HG03342 (cell line): Measurements from ENCODE around the gene KIFAP3.
"Not testable (repeated sequence)": the region's sequence is repeated elsewhere in the genome, so short reads cannot be mapped to it uniquely, and the experiment has no call there.

ENCODE experiments used
- ATAC-seq: cut with Tn5 transposase; IDR thresholded peaks from one replicate; pipeline ENCODE4 v1.9.1; 2021; ENCODE audit warnings: mild to moderate bottlenecking, moderate library complexity; ENCODE audit not compliant: unreplicated experiment

KIFAP3 gene

DNA sequence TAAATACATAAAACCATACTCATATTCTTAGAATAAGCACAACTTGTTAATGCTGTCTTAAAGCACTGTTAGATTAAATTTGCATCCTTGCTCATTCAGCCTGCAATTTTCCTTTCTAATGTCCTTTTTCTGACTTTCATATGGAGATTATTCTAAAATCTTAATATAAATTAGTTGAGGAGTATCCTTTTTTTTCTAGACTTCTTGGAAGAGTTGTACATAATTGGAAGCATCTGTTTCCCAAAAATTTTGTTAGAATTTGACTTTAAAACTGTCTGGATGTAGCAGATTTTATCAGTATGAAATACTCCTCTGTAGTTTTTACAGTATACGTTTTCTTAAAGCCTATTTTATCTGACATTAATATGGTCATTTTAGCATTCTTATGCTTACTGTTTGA is 9.7 kb downstream of the KIFAP3 start:
- ATAC-seq, result no peak

DNA sequence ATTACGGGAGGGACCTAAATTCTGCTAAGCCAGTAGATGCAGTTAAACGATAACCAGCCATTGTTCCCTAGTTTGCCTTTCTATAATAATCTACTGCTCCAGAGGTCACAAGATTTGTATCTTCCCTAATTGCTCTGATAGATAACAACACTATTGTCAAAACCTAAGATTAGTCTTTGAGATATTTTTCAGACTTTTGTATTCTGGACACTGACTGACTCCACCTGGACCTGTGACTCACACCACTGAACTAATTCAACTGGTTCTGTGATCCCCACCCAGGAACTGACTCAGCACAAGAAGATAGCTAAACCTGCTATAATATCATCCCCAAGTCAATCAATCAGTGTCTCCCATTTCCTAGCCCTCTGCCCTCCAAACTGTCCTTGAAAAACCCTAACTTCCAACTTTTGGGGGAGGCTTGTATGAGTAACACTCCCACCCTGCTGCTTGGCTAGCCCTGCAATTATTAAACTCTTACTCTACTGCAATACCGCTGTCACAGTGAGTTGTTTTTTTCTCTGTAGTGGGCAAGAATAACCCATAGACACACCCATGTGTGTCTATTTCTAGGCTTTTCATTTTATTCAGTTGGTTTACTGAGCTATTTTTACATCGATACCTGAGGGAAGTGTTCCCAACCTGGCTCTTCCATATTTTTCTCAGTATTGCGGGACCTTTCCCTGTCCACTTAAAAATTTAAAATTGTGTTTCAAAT is 11.2 kb downstream of the KIFAP3 start:
- ATAC-seq, result no peak

- ATAC-seq, result not testable (repeated sequence)
Measured at GRCh38 chr1:170061676-170062075, 12.8 kb downstream of the KIFAP3 start.

DNA sequence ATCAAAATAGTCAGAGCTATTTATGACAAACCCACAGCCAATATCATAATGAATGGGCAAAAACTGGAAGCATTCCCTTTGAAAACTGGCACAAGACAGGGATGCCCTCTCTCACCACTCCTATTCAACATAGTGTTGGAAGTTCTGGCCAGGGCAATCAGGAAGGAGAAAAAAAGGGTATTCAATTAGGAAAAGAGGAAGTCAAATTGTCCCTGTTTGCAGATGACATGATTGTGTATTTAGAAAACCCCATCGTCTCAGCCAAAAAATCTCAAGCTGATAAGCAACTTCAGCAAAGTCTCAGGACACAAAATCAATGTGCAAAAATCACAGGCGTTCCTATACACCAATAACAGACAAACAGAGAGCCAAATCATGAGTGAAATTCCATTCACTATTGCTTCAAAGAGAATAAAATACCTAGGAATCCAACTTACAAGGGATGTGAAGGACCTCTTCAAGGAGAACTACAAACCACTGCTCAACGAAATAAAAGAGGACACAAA is 14.4 kb downstream of the KIFAP3 start:
- ATAC-seq, result not testable (repeated sequence)

GRCh38 chr1:170049176-170049800 is 25.2 kb downstream of the KIFAP3 start:
- no peak for ATAC-seq

DNA sequence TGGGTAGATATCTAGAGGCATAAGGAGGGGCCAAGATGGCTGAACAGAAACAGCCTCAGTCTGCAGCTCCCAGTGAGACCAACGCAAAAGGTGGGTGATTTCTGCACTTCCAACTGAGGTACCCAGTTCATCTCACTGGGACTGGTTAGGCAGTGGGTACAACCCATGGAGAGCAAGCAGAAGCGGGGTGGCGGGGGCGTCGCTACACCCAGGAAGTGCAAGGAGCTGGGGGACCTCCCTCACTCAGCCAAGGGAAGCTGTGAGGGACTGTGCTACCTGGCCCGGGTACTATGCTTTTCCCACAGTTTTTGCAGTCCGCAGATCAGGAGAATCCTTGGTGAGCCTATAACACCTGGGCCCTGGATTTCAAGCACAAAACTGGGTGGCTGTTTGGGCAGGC is 26.0 kb downstream of the KIFAP3 start:
- ATAC-seq, result no peak

DNA sequence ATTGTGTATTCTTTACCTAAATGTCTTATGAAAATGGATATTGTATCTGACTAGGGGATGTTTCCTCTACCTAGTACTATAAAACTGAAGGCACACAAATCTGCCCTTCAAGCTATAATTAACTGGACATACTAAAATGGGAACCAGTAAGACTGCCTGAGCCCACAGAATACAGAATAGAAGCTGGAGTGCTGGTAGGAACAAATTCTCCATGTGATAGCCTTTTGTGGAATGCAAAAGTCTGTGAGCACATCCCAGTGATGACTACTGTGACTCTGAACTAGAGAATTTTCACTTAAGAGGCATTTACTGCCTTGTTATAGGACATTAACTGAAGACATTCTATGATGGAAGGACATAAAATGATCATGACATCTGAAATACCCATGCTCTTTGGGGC is 30.3 kb downstream of the KIFAP3 start:
- ATAC-seq, result no peak

- ATAC-seq, result no peak
Measured at GRCh38 chr1:170041423-170042192, 32.9 kb downstream of the KIFAP3 start.

DNA sequence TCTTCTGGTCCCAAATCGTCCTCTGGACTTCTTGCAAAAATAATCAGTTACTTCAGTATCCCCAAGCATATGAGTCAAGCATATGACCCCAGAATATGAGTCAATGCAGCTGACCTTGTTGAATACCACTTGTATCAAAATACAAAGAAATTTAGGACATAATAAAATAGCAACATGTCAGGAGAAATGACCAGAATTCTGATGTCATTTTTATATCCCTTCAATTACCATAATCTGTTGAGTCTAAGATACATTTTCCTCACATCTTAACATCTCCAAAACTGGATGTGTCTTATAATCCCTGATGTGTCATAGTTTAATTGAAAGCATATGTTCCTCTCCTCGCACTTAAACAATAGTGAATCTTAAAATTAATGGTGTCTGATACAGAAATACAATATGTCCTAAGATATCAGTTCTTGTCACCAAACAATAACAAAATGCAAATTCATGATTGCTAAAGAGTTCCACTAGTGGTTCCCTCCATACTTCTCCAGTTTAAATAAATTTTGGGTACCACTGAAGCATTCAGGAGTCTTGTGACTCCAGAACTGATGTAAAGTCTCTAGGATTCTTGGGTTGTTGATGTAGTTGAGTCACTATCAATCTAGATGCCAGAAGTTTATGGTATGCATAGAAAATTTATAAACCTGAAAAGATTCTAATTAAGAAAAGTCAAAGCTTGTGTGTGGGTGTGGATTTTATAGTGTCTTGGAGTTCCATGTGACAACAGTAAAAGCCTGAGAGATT is 41.8 kb downstream of the KIFAP3 start:
- ATAC-seq, result no peak

GRCh38 chr1:170030212-170030611 is 44.3 kb downstream of the KIFAP3 start:
- ATAC-seq, result no peak

DNA sequence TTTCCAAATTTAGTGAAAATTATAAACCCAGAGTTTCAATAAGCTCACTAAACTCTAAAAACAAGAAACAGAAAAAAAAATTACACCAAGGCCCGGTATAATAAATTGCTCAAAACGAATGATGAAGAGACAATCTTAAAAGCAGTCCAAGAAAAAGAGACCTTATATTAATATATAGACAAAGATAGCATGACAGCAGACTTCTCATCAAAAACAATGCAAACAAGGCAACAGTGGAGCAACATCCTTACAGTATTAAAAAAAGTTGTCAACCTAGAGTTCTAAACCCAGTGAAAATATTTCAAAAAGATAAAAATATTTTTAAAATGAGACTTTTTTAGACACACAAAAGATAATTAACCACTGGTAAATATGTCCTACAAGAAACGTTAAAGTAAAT is 46.7 kb downstream of the KIFAP3 start:
- ATAC-seq, result no peak

DNA sequence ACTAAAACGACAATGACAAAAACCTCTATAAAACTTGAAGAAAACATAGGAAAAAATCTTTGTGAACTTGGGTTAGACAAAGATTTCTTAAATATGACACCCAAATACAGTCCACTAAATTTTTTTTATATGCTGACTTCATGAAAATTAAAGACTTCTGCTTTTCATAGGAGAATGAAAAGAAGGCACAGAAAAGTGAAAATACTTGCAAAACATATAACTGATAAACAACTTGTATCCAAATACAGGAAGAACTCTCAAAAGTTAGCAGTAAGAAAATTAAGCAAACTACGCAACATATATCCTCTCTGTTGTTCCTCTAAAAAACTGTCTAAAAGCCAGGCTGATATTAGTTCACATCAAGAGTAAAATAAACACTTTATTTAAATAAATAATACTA is 53.6 kb downstream of the KIFAP3 start:
- no peak for ATAC-seq

GRCh38 chr1:170017478-170017877 is 57.0 kb downstream of the KIFAP3 start:
- no peak for ATAC-seq

GRCh38 chr1:170012920-170013319 is 61.6 kb downstream of the KIFAP3 start:
- ATAC-seq, result no peak

- no peak for ATAC-seq
Measured at GRCh38 chr1:170010443-170010842, 64.1 kb downstream of the KIFAP3 start.

GRCh38 chr1:170009551-170009950 is 64.9 kb downstream of the KIFAP3 start:
- no peak for ATAC-seq

GRCh38 chr1:170008745-170009144 is 65.8 kb downstream of the KIFAP3 start:
- not testable (repeated sequence) for ATAC-seq

DNA sequence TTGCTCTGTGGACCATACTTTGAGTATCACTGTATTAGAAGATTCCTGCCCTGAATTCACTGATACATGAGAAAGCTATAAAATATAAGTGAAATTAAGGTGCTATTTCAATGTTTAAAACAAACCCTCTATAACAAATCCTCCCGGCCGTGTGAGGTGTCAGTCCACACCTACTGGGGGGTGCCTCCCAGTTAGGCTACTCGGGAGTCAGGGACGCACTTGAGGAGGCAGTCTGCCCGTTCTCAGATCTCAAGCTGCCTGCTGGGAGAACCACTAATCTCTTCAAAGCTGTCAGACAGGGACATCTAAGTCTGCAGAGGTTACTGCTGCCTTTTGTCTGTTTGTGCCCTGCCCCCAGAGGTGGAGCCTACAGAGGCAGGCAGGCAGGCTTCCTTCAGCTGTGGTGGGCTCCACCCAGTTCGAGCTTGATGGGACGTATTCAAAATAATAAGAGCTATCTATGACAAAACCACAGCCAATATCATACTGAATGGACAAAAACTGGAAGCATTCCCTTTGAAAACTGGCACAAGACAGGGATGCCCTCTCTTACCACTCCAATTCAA is 71.1 kb downstream of the KIFAP3 start:
- not testable (repeated sequence) for ATAC-seq

DNA sequence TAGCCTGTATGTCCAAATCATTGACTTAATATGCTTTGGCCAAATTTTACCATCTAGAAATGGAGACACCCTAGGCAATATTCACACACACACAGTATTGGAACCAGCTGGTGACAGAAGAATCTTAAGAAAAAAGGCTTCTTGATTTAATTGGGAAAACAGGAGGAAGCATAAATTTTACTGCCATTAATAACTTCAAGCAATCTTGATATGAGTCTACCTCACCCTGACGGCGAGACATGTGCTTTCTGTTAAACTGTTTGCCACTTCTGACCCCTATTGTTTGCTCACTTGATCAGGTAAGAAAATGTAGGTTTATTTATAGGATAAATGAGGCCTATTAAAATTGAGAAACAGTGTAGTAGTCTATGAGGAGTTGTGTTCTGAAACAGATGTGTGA is 73.2 kb downstream of the KIFAP3 start:
- no peak for ATAC-seq

DNA sequence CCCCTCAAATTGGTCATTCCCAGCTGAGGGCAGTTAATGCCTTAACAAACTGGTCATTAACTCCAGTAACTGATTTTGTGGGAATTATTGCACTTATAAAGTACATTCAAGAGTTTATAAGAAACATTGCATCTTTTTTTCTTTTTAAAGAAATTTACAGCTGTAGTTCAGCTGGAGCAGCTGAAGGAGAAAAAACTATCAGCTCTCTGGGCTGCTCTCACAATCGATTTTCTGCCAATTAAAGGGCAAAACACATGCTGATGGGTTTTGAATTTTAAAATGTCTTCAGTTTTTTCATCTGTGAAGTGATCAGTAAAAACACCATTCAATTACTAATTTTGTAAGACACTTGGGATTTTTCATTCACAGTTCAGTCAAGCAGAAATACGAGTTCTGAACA is 74.7 kb downstream of the KIFAP3 start:
- no peak for ATAC-seq

GRCh38 chr1:169999331-169999741 is 75.2 kb downstream of the KIFAP3 start:
- ATAC-seq, result no peak
